Naive B cell (primary cell): ENCODE data around the gene SOWAHA. TPM values are rescaled to one million over a fixed set of nuclear protein-coding genes. Genes with fewer than 3 reads are reported as not detected.
"Not testable (repeated sequence)": the region's sequence is repeated elsewhere in the genome, so short reads cannot be mapped to it uniquely, and the experiment has no call there.

Source experiments
- ATAC-seq, 2 donors: fragments of 150-1000 bp; cut with Tn5 transposase; 2 replicates each; pipeline ENCODE4 v1.10.0; 2021; ENCODE audit warnings: low read depth in 2 of 2, mild to moderate bottlenecking in 2 of 2, moderate library complexity in 2 of 2
- DNase-seq: peaks from one replicate; pipeline ENCODE4 v3.0.0; 2022
- H3K27ac Mint-ChIP-seq, 6 donors: one replicate each; pipeline ENCODE4 v1.8.0; 2020 to 2022; ENCODE audit warnings: mild to moderate bottlenecking in 6 of 6, mixed read lengths in 6 of 6, moderate library complexity in 5 of 6, inconsistent platforms in 2 of 6
- H3K27me3 Mint-ChIP-seq, 3 donors: one replicate each; pipeline ENCODE4 v1.8.0; 2021 to 2022; ENCODE audit warnings: mixed read lengths in 3 of 3, mild to moderate bottlenecking in 1 of 3
- H3K36me3 Mint-ChIP-seq, 2 donors: one replicate each; pipeline ENCODE4 v1.8.0; 2020 to 2022; ENCODE audit warnings: mixed read lengths in 2 of 2, inconsistent platforms in 1 of 2, mild to moderate bottlenecking in 1 of 2
- H3K4me1 Mint-ChIP-seq, 3 donors: one replicate each; pipeline ENCODE4 v1.8.0; 2020 to 2022; ENCODE audit warnings: mixed read lengths in 3 of 3, inconsistent platforms in 1 of 3, mild to moderate bottlenecking in 1 of 3, moderate library complexity in 1 of 3
- H3K4me3 Mint-ChIP-seq, 8 donors: one replicate each; pipeline ENCODE4 v1.8.0; 2020 to 2022; ENCODE audit warnings: mild to moderate bottlenecking in 8 of 8, mixed read lengths in 8 of 8, moderate library complexity in 8 of 8, inconsistent platforms in 2 of 8
- H3K9me3 Mint-ChIP-seq, 7 donors: one replicate each; pipeline ENCODE4 v1.8.0; 2020 to 2022; ENCODE audit warnings: mixed read lengths in 7 of 7, mild to moderate bottlenecking in 5 of 7, inconsistent platforms in 2 of 7, moderate library complexity in 1 of 7
- polyA plus RNA-seq, 6 donors: library from polyadenylated mRNA; unstranded; fragments of 300-500 nt; fragmentation: Illumina TruSeq; gene quantifications; one replicate each; pipeline ENCODE4 v1.2.3, GENCODE V29; 2021; ENCODE audit warnings: low read depth in 6 of 6

Gene SOWAHA
- polyA plus RNA-seq, 6 donors from 2014 or later = not detected

DNA sequence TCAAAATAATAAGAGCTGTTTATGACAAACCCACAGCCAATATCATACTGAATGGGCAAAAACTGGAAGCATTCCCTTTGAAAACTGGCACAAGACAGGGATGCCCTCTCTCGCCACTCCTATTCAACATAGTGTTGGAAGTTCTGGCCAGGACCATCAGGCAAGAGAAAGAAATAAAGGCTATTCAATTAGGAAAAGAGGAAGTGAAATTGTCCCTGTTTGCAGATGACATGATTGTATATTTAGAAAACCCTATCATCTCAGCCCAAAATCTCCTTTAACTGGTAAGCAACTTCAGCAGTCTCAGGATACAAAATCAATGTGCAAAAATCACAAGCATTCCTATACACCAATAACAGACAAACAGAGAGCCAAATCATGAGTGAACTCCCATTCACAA, 8.9 kb upstream of the SOWAHA start:
- H3K9me3 Mint-ChIP-seq, H3K36me3 Mint-ChIP-seq, ATAC-seq, H3K4me1 Mint-ChIP-seq, DNase-seq, H3K4me3 Mint-ChIP-seq: not testable (repeated sequence)
- Mint-ChIP-seq H3K27me3 (peaks cover 30 to 81% (median 45%) of the 10 kb centered on the region in 3 donors), H3K27ac (peak overlapping the region in 1 of 6 donors; percentile 84)

- H3K27me3 Mint-ChIP-seq = peaks cover 39 to 83% (median 55%) of the 10 kb centered on the region in 3 donors
- not testable (repeated sequence) for H3K27ac Mint-ChIP-seq, DNase-seq, ATAC-seq, H3K4me1 Mint-ChIP-seq, H3K9me3 Mint-ChIP-seq, H3K4me3 Mint-ChIP-seq, H3K36me3 Mint-ChIP-seq
Measured at GRCh38 chr5:132805872-132806271, 7.2 kb upstream of the SOWAHA start.

GRCh38 chr5:132806804-132807162, 6.3 kb upstream of the SOWAHA start:
- Mint-ChIP-seq H3K27me3 (peaks cover 46 to 81% (median 55%) of the 10 kb centered on the region in 3 donors), H3K4me1 (peaks cover 5 to 11% (median 8%) of the 10 kb centered on the region in 3 donors)
- H3K4me3 Mint-ChIP-seq, DNase-seq, H3K9me3 Mint-ChIP-seq, H3K27ac Mint-ChIP-seq, ATAC-seq, H3K36me3 Mint-ChIP-seq: not testable (repeated sequence)

DNA sequence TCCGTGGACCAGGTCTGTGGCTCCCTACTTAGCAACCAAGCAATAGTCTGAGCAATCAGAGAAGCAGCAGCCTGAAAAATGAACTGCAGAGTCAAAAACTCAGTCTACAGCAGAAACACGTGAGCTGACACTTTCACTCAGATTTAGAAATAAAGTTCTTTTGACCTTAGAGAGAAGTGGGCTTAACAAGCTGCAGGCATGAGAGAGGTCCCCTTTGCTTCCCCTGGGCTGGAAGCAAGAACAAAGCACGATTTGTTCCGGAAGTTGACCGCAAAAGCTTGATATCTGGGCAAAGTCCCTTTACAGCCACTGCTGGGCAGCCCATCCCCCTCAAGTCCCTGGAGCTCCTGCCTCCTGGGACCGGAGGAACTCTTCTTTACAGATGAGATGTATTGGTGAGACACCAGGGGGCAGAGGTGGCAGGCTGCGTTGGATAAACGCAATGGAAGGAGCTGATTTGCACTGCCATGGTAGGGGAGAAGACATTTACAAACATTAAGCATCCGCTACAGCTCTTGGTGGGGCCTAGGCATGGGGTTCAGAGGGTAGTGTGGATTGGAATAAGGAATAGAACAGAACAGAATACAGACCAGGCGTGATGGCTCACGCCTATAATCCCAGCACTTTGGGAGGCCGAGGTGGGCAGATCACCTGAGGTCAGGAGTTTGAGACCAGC, 5.8 kb upstream of the SOWAHA start:
- peaks cover 0 to 8% (median 2%) of the 10 kb centered on the region in 7 donors for H3K9me3 Mint-ChIP-seq
- ATAC-seq = no peak
- H3K4me1 Mint-ChIP-seq = peaks cover 5 to 17% (median 12%) of the 10 kb centered on the region in 3 donors
- H3K36me3 Mint-ChIP-seq = no peaks in the 10 kb centered on the region
- peaks cover 46 to 80% (median 55%) of the 10 kb centered on the region in 3 donors for H3K27me3 Mint-ChIP-seq
- no peak overlapping the region for H3K27ac Mint-ChIP-seq
- no peak overlapping the region for H3K4me3 Mint-ChIP-seq
- no peak for DNase-seq

DNA sequence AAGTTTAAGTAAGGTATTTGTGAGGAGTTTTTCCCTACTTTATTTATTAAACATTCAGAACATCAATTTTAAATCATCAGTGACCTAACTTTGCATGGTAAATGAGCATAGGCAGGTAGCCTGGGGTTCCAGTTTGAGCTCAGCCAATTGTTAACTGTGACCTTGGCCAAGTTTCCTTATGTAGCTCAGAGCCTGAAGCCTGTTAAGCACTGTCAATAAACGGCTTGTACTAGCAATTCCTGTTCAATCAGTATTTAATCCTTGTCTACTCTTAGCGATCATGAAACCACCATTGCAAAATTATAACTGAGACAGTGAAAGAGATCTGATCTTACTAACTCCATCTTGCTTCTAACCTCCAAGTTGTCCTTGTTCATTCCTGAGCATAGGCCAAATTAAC, 4.7 kb upstream of the SOWAHA start:
- H3K4me3 Mint-ChIP-seq = no peak overlapping the region
- peaks cover 0 to 8% (median 2%) of the 10 kb centered on the region in 7 donors for H3K9me3 Mint-ChIP-seq
- H3K27me3 Mint-ChIP-seq = peaks cover 47 to 79% (median 54%) of the 10 kb centered on the region in 3 donors
- no peak overlapping the region for H3K27ac Mint-ChIP-seq
- no peaks in the 10 kb centered on the region for H3K36me3 Mint-ChIP-seq
- H3K4me1 Mint-ChIP-seq = peaks cover 5 to 25% (median 20%) of the 10 kb centered on the region in 3 donors
- no peak for DNase-seq
- no peak for ATAC-seq

- Mint-ChIP-seq H3K27ac (no peak overlapping the region), H3K4me1 (peaks cover 5 to 24% (median 20%) of the 10 kb centered on the region in 3 donors), H3K36me3 (no peaks in the 10 kb centered on the region), H3K27me3 (peaks cover 47 to 75% (median 52%) of the 10 kb centered on the region in 3 donors), H3K4me3 (no peak overlapping the region), H3K9me3 (peaks cover 0 to 8% (median 2%) of the 10 kb centered on the region in 7 donors)
- no peak for ATAC-seq
- DNase-seq = no peak
Measured at GRCh38 chr5:132808866-132809265, 4.2 kb upstream of the SOWAHA start.

DNA sequence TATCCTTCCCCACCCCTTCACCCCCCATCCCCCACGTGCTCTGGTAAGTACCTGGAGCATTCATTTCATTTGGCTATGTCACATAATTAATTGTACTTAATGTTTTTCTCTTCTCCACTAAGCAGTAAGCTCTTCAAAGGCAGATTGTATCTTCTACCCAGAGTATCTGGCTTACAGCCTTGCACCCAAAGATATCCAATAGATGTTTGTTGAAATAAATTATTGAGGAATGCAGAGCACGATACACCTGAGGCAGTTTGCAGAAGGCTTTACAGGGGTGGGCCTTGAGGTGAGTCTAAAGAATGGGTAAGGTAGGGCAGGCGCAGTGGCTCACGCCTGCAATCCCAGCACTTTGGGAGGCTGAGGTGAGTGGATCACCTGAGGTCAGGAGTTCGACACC, 2.5 kb upstream of the SOWAHA start:
- H3K27ac Mint-ChIP-seq = no peak overlapping the region
- peaks cover 0 to 5% (median 0%) of the 10 kb centered on the region in 7 donors for H3K9me3 Mint-ChIP-seq

GRCh38 chr5:132812123-132812765, 858 bp upstream of the SOWAHA start:
- no peaks in the 10 kb centered on the region for H3K36me3 Mint-ChIP-seq
- H3K4me1 Mint-ChIP-seq = peaks cover 0 to 18% (median 12%) of the 10 kb centered on the region in 3 donors
- peak overlapping the region in 7 of 8 donors; percentile 65 to 91 (median 83) for H3K4me3 Mint-ChIP-seq
- ATAC-seq = peak; percentile 19 to 48
- peaks cover 39 to 51% (median 44%) of the 10 kb centered on the region in 3 donors for H3K27me3 Mint-ChIP-seq
- peaks cover 0 to 2% (median 0%) of the 10 kb centered on the region in 7 donors for H3K9me3 Mint-ChIP-seq
- DNase-seq = no peak
- peak overlapping the region in 3 of 6 donors; percentile 36 to 90 (median 79) for H3K27ac Mint-ChIP-seq

More for the DNA sequence above, 2.5 kb upstream of the SOWAHA start:
- DNase-seq = no peak
- ATAC-seq = no peak
- Mint-ChIP-seq H3K4me1 (peaks cover 0 to 18% (median 12%) of the 10 kb centered on the region in 3 donors), H3K27me3 (peaks cover 39 to 63% (median 44%) of the 10 kb centered on the region in 3 donors), H3K4me3 (no peak overlapping the region), H3K36me3 (no peaks in the 10 kb centered on the region)

- peak overlapping the region in 2 of 8 donors; percentile 32 to 71 for H3K4me3 Mint-ChIP-seq
- DNase-seq = peak; percentile 31
Measured at GRCh38 chr5:132813599-132814502, 749 bp downstream of the SOWAHA start.

GRCh38 chr5:132814503-132815294, 1.6 kb downstream of the SOWAHA start:
- peaks cover 0 to under 1% (median 0%) of the 10 kb centered on the region in 7 donors for H3K9me3 Mint-ChIP-seq

More at GRCh38 chr5:132813599-132814502, 749 bp downstream of the SOWAHA start:
- H3K36me3 Mint-ChIP-seq = no peaks in the 10 kb centered on the region
- H3K9me3 Mint-ChIP-seq = peaks cover 0 to 2% (median 0%) of the 10 kb centered on the region in 7 donors
- H3K27ac Mint-ChIP-seq = no peak overlapping the region
- peaks cover 0 to 20% (median 12%) of the 10 kb centered on the region in 3 donors for H3K4me1 Mint-ChIP-seq
- ATAC-seq = peak; percentile 56 to 59
- H3K27me3 Mint-ChIP-seq = peaks cover 34 to 48% (median 42%) of the 10 kb centered on the region in 3 donors

GRCh38 chr5:132815454-132815853, 2.4 kb downstream of the SOWAHA start:
- no peak for ATAC-seq
- Mint-ChIP-seq H3K4me1 (peaks cover 8 to 31% (median 25%) of the 10 kb centered on the region in 3 donors), H3K9me3 (no peaks in the 10 kb centered on the region), H3K27me3 (peaks cover 27 to 48% (median 41%) of the 10 kb centered on the region in 3 donors), H3K4me3 (peak overlapping the region in 6 of 8 donors; percentile 49 to 78 (median 60)), H3K27ac (peak overlapping the region in 1 of 6 donors; percentile 38), H3K36me3 (peaks cover 0 to 4% of the 10 kb centered on the region in 2 donors)
- DNase-seq = no peak

More at GRCh38 chr5:132814503-132815294, 1.6 kb downstream of the SOWAHA start:
- Mint-ChIP-seq H3K4me1 (peaks cover 4 to 25% (median 17%) of the 10 kb centered on the region in 3 donors), H3K27me3 (peaks cover 27 to 48% (median 42%) of the 10 kb centered on the region in 3 donors), H3K36me3 (no peaks in the 10 kb centered on the region), H3K27ac (no peak overlapping the region), H3K4me3 (peak overlapping the region in 6 of 8 donors; percentile 49 to 78 (median 60))
- no peak for DNase-seq
- ATAC-seq = peak in 1 of 2 donors; percentile 2

DNA sequence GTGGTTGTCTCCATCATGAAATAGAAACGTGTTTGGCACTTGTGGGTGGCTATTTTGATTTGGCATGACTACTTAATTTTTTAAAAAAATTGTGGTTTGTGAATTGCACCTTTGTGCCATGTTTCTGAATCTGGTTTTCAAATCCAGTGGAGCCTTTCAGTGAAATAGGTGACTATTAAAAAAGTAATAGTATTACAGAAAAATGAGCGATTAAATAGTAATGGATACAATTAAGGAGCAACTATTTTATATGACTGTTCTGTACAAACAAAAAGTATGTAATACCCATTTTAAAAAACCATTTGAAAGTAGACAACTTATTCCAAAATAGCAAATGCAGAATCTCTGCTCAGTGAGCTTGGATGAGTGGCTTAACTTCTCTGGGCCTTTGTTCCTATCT, 3.0 kb downstream of the SOWAHA start:
- Mint-ChIP-seq H3K4me1 (peaks cover 8 to 34% (median 25%) of the 10 kb centered on the region in 3 donors), H3K27ac (no peak overlapping the region), H3K36me3 (peaks cover 0 to 4% of the 10 kb centered on the region in 2 donors), H3K4me3 (no peak overlapping the region), H3K9me3 (no peaks in the 10 kb centered on the region), H3K27me3 (peaks cover 24 to 46% (median 36%) of the 10 kb centered on the region in 3 donors)
- DNase-seq = no peak
- ATAC-seq = no peak
